ENCODE results near the gene KIF1B.
A peak's percentile ranks its signal among the peaks of the same experiment; 100 is the strongest.

Gene KIF1B

DNA sequence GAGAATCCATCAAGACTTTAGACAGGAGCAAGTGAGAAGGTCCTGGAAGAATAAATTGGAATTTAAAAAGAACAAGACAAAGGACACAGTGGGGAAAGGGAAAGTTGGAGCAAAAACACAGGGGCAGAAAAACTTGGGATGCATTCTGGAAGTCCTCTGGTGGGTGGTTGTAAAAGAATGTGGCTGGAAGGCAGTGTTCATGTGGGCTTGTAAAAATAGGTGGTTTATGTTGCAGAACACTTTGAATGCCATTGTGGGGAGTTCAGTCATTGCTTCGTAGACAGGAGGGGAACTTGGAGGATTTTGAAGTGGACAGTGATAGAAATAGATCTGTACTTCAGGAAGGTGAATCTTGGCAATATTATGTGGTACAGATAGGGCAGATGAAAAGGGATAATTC is 15.2 kb downstream of the KIF1B start (continued):
- TF ChIP-seq, protein P1, sequence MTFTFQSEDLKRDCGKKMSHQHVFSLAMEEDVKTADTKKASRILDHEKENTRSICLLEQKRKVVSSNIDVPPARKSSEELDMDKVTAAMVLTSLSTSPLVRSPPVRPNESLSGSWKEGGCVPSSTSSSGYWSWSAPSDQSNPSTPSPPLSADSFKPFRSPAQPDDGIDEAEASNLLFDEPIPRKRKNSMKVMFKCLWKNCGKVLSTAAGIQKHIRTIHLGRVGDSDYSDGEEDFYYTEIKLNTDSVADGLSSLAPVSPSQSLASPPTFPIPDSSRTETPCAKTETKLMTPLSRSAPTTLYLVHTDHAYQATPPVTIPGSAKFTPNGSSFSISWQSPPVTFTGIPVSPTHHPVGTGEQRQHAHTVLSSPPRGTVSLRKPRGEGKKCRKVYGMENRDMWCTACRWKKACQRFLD (tag by site-specific recombination; IDR thresholded peaks at IDR 0.05) = no peak
- peak; percentile 51 for TF ChIP-seq EGR2 (tag by site-specific recombination; IDR thresholded peaks at IDR 0.05; ENCODE audit: low read depth)
- TF ChIP-seq ZNF132 (tag by site-specific recombination; IDR thresholded peaks at IDR 0.05; ENCODE audit: borderline replicate concordance) = no peak
- TF ChIP-seq ZNF423 (tag by site-specific recombination; IDR thresholded peaks at IDR 0.05) = no peak
- no peak for TF ChIP-seq ZNF2 (tag by site-specific recombination; IDR thresholded peaks at IDR 0.05)
- TF ChIP-seq ZFHX2 (tag by site-specific recombination; conservative IDR thresholded peaks at IDR 0.05) = 0 out of 2 replicates have a peak, but pooled peaks have one; percentile 11
- TF ChIP-seq MYNN (tag by site-specific recombination; IDR thresholded peaks at IDR 0.05; ENCODE audit: borderline replicate concordance) = no peak
- no peak for TF ChIP-seq RBAK (tag by site-specific recombination; IDR thresholded peaks at IDR 0.05)
- no peak for TF ChIP-seq KLF7 (tag by site-specific recombination; IDR thresholded peaks at IDR 0.05; ENCODE audit: borderline replicate concordance)
- no peak for TF ChIP-seq ZNF843 (tag by site-specific recombination; IDR thresholded peaks at IDR 0.05)
- TF ChIP-seq BCL11A (tag by site-specific recombination; IDR thresholded peaks at IDR 0.05; ENCODE audit: low read depth) = no peak
- TF ChIP-seq, protein P2, sequence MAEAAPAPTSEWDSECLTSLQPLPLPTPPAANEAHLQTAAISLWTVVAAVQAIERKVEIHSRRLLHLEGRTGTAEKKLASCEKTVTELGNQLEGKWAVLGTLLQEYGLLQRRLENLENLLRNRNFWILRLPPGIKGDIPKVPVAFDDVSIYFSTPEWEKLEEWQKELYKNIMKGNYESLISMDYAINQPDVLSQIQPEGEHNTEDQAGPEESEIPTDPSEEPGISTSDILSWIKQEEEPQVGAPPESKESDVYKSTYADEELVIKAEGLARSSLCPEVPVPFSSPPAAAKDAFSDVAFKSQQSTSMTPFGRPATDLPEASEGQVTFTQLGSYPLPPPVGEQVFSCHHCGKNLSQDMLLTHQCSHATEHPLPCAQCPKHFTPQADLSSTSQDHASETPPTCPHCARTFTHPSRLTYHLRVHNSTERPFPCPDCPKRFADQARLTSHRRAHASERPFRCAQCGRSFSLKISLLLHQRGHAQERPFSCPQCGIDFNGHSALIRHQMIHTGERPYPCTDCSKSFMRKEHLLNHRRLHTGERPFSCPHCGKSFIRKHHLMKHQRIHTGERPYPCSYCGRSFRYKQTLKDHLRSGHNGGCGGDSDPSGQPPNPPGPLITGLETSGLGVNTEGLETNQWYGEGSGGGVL (tag by site-specific recombination; IDR thresholded peaks at IDR 0.05) = no peak
- TF ChIP-seq ZNF571 (tag by site-specific recombination; IDR thresholded peaks at IDR 0.05) = no peak
- TF ChIP-seq ZNF211 (tag by site-specific recombination; IDR thresholded peaks at IDR 0.05; ENCODE audit: low read depth) = no peak
- peak; percentile 69; the same call in 1 of the 2 replicates for TF ChIP-seq MZF1 (tag by site-specific recombination; IDR thresholded peaks at IDR 0.05; ENCODE audit: borderline replicate concordance)
- TF ChIP-seq SCRT1 (tag by site-specific recombination; IDR thresholded peaks at IDR 0.05; ENCODE audit: borderline replicate concordance) = no peak
- no peak for TF ChIP-seq SALL2 (tag by site-specific recombination; IDR thresholded peaks at IDR 0.05; ENCODE audit: borderline replicate concordance)
- TF ChIP-seq, protein P3, sequence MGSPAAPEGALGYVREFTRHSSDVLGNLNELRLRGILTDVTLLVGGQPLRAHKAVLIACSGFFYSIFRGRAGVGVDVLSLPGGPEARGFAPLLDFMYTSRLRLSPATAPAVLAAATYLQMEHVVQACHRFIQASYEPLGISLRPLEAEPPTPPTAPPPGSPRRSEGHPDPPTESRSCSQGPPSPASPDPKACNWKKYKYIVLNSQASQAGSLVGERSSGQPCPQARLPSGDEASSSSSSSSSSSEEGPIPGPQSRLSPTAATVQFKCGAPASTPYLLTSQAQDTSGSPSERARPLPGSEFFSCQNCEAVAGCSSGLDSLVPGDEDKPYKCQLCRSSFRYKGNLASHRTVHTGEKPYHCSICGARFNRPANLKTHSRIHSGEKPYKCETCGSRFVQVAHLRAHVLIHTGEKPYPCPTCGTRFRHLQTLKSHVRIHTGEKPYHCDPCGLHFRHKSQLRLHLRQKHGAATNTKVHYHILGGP (tag by site-specific recombination; IDR thresholded peaks at IDR 0.05) = no peak
- no peak for TF ChIP-seq BCL11B (tag by site-specific recombination; IDR thresholded peaks at IDR 0.05; ENCODE audit: low read depth)

DNA sequence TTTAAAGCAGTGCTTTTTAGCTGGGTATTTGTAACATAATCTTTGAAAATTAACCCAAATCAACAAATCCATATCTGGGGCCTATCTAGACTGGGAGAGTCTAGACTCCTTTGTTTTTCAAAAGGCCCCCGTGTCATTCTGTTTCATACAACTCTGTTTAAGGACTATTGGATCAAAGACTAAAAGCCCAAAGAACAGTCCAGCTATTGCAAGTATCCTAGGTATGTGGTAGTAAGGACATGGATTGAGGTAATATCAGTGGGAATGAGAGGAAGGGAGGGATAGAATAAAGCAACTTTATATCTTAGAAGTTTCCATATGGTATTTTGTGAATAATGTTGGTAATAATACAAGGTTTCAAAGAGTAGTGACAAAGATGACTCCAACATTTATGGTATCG is 18.2 kb downstream of the KIF1B start:
- no peak overlapping the region for H3K27ac ChIP-seq (ENCODE audit: extremely low read depth, low read depth, low read length)
- H3K9me3 ChIP-seq (ENCODE audit: control insufficient read depth, insufficient read depth, low read depth, low read length) = no peaks in the 10 kb centered on the region
- CTCF ChIA-PET = interaction anchor here (0.7 to 2.6 kb wide), 3 partner anchors 12 to 21 kb away, joined by 5 to 13 read pairs (median 9); partner anchors contain the start of gene KIF1B
- no peak overlapping the region for H3K4me3 ChIP-seq (ENCODE audit: low read depth, low read length)
- no peaks in the 10 kb centered on the region for H3K36me3 ChIP-seq (ENCODE audit: control insufficient read depth in 2 of 2, insufficient read depth in 1 of 2, low read length in 2 of 2)
- POLR2A ChIA-PET = interaction anchor here (0.6 to 1.0 kb wide), 2 partner anchors 19 to 489 kb away, joined by 3 read pairs; partner anchors contain the start of gene KIF1B
- H3K4me1 ChIP-seq (ENCODE audit: control insufficient read depth, insufficient read depth, low read length) = 0 out of 2 replicates have a peak, but pooled peaks cover 4% of the 10 kb centered on the region
- TF ChIP-seq FEZF1 (tag by site-specific recombination; IDR thresholded peaks at IDR 0.05) (no peak), ZNF133 (tag by site-specific recombination; IDR thresholded peaks at IDR 0.05) (no peak), ZNF596 (tag by site-specific recombination; IDR thresholded peaks at IDR 0.05) (no peak), ZNF2 (tag by site-specific recombination; IDR thresholded peaks at IDR 0.05) (no peak), WT1 (tag by site-specific recombination; IDR thresholded peaks at IDR 0.05) (no peak), ZNF621 (tag by site-specific recombination; IDR thresholded peaks at IDR 0.05) (no peak), ZNF132 (tag by site-specific recombination; IDR thresholded peaks at IDR 0.05; ENCODE audit: borderline replicate concordance) (no peak), ZFHX2 (tag by site-specific recombination; conservative IDR thresholded peaks at IDR 0.05) (no peak), SETDB1 (IDR thresholded peaks at IDR 0.05; ENCODE audit: insufficient read length, low read length) (no peak), ZNF660 (tag by site-specific recombination; IDR thresholded peaks at IDR 0.05) (no peak)
- TF ChIP-seq, protein P4, sequence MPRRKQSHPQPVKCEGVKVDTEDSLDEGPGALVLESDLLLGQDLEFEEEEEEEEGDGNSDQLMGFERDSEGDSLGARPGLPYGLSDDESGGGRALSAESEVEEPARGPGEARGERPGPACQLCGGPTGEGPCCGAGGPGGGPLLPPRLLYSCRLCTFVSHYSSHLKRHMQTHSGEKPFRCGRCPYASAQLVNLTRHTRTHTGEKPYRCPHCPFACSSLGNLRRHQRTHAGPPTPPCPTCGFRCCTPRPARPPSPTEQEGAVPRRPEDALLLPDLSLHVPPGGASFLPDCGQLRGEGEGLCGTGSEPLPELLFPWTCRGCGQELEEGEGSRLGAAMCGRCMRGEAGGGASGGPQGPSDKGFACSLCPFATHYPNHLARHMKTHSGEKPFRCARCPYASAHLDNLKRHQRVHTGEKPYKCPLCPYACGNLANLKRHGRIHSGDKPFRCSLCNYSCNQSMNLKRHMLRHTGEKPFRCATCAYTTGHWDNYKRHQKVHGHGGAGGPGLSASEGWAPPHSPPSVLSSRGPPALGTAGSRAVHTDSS (tag by site-specific recombination; IDR thresholded peaks at IDR 0.05) = no peak
